ENCODE measurements around the gene SAT2. TPM values are rescaled to one million over a fixed set of nuclear protein-coding genes. Genes with fewer than 3 reads are reported as not detected.

Gene SAT2
- total and polyA plus RNA-seq, 2 of the 13 experiments (the other 11 are each of a cell fraction or from before 2014, with no cell fraction given) = 37.6 to 93.7 TPM

DNA sequence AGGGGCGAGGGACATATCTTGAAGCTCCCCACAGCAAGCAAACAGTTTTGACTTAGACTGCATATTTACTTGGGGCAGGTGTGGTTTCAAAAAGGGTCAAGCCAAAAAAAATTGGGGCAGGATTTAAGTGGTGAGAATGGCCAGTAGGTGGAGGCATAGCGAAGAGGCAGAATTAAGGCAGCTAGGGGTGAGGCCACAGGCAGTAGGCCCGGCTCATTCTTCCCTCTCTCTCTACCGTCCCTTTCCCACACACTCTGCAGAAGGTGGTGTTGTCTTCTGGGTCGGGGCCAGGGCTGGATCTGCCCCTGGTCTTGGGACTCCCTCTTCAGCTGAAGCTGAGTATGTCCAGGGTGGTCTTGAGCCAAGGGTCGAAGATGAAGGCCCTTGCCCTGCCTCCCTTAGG is 4.9 kb upstream of the SAT2 start (continued):
- TF ChIP-seq, protein P1, sequence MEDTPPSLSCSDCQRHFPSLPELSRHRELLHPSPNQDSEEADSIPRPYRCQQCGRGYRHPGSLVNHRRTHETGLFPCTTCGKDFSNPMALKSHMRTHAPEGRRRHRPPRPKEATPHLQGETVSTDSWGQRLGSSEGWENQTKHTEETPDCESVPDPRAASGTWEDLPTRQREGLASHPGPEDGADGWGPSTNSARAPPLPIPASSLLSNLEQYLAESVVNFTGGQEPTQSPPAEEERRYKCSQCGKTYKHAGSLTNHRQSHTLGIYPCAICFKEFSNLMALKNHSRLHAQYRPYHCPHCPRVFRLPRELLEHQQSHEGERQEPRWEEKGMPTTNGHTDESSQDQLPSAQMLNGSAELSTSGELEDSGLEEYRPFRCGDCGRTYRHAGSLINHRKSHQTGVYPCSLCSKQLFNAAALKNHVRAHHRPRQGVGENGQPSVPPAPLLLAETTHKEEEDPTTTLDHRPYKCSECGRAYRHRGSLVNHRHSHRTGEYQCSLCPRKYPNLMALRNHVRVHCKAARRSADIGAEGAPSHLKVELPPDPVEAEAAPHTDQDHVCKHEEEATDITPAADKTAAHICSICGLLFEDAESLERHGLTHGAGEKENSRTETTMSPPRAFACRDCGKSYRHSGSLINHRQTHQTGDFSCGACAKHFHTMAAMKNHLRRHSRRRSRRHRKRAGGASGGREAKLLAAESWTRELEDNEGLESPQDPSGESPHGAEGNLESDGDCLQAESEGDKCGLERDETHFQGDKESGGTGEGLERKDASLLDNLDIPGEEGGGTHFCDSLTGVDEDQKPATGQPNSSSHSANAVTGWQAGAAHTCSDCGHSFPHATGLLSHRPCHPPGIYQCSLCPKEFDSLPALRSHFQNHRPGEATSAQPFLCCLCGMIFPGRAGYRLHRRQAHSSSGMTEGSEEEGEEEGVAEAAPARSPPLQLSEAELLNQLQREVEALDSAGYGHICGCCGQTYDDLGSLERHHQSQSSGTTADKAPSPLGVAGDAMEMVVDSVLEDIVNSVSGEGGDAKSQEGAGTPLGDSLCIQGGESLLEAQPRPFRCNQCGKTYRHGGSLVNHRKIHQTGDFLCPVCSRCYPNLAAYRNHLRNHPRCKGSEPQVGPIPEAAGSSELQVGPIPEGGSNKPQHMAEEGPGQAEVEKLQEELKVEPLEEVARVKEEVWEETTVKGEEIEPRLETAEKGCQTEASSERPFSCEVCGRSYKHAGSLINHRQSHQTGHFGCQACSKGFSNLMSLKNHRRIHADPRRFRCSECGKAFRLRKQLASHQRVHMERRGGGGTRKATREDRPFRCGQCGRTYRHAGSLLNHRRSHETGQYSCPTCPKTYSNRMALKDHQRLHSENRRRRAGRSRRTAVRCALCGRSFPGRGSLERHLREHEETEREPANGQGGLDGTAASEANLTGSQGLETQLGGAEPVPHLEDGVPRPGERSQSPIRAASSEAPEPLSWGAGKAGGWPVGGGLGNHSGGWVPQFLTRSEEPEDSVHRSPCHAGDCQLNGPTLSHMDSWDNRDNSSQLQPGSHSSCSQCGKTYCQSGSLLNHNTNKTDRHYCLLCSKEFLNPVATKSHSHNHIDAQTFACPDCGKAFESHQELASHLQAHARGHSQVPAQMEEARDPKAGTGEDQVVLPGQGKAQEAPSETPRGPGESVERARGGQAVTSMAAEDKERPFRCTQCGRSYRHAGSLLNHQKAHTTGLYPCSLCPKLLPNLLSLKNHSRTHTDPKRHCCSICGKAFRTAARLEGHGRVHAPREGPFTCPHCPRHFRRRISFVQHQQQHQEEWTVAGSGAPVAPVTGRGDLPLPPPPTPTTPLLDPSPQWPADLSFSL (CRISPR knock-in tag; IDR thresholded peaks at IDR 0.05) = no peak
- peak; percentile 45; the same call in 1 of the 2 replicates for TF ChIP-seq ZNF607 (CRISPR knock-in tag; IDR thresholded peaks at IDR 0.05; ENCODE audit: borderline replicate concordance)
- TF ChIP-seq, protein P2, sequence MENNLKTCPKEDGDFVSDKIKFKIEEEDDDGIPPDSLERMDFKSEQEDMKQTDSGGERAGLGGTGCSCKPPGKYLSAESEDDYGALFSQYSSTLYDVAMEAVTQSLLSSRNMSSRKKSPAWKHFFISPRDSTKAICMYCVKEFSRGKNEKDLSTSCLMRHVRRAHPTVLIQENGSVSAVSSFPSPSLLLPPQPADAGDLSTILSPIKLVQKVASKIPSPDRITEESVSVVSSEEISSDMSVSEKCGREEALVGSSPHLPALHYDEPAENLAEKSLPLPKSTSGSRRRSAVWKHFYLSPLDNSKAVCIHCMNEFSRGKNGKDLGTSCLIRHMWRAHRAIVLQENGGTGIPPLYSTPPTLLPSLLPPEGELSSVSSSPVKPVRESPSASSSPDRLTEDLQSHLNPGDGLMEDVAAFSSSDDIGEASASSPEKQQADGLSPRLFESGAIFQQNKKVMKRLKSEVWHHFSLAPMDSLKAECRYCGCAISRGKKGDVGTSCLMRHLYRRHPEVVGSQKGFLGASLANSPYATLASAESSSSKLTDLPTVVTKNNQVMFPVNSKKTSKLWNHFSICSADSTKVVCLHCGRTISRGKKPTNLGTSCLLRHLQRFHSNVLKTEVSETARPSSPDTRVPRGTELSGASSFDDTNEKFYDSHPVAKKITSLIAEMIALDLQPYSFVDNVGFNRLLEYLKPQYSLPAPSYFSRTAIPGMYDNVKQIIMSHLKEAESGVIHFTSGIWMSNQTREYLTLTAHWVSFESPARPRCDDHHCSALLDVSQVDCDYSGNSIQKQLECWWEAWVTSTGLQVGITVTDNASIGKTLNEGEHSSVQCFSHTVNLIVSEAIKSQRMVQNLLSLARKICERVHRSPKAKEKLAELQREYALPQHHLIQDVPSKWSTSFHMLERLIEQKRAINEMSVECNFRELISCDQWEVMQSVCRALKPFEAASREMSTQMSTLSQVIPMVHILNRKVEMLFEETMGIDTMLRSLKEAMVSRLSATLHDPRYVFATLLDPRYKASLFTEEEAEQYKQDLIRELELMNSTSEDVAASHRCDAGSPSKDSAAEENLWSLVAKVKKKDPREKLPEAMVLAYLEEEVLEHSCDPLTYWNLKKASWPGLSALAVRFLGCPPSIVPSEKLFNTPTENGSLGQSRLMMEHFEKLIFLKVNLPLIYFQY (CRISPR knock-in tag; IDR thresholded peaks at IDR 0.05; ENCODE audit: borderline replicate concordance) = no peak
- TF ChIP-seq, protein P3, sequence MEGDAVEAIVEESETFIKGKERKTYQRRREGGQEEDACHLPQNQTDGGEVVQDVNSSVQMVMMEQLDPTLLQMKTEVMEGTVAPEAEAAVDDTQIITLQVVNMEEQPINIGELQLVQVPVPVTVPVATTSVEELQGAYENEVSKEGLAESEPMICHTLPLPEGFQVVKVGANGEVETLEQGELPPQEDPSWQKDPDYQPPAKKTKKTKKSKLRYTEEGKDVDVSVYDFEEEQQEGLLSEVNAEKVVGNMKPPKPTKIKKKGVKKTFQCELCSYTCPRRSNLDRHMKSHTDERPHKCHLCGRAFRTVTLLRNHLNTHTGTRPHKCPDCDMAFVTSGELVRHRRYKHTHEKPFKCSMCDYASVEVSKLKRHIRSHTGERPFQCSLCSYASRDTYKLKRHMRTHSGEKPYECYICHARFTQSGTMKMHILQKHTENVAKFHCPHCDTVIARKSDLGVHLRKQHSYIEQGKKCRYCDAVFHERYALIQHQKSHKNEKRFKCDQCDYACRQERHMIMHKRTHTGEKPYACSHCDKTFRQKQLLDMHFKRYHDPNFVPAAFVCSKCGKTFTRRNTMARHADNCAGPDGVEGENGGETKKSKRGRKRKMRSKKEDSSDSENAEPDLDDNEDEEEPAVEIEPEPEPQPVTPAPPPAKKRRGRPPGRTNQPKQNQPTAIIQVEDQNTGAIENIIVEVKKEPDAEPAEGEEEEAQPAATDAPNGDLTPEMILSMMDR (CRISPR knock-in tag; IDR thresholded peaks at IDR 0.05) = peak; percentile 55
- TF ChIP-seq NFYC (CRISPR knock-in tag; IDR thresholded peaks at IDR 0.05) = peak; percentile 5; the same call in 1 of the 2 replicates
- TF ChIP-seq ZNF337 (CRISPR knock-in tag; IDR thresholded peaks at IDR 0.05; ENCODE audit: borderline replicate concordance, low read depth) = no peak
- no peak for TF ChIP-seq ZNF776 (CRISPR knock-in tag; IDR thresholded peaks at IDR 0.05)
- no peak for TF ChIP-seq ONECUT2 (CRISPR knock-in tag; IDR thresholded peaks at IDR 0.05)
- TF ChIP-seq, protein P4, sequence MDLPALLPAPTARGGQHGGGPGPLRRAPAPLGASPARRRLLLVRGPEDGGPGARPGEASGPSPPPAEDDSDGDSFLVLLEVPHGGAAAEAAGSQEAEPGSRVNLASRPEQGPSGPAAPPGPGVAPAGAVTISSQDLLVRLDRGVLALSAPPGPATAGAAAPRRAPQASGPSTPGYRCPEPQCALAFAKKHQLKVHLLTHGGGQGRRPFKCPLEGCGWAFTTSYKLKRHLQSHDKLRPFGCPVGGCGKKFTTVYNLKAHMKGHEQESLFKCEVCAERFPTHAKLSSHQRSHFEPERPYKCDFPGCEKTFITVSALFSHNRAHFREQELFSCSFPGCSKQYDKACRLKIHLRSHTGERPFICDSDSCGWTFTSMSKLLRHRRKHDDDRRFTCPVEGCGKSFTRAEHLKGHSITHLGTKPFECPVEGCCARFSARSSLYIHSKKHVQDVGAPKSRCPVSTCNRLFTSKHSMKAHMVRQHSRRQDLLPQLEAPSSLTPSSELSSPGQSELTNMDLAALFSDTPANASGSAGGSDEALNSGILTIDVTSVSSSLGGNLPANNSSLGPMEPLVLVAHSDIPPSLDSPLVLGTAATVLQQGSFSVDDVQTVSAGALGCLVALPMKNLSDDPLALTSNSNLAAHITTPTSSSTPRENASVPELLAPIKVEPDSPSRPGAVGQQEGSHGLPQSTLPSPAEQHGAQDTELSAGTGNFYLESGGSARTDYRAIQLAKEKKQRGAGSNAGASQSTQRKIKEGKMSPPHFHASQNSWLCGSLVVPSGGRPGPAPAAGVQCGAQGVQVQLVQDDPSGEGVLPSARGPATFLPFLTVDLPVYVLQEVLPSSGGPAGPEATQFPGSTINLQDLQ (CRISPR knock-in tag; IDR thresholded peaks at IDR 0.05) = no peak
- TF ChIP-seq ZSCAN12 (CRISPR knock-in tag; IDR thresholded peaks at IDR 0.05) = no peak
- TF ChIP-seq, protein P5, sequence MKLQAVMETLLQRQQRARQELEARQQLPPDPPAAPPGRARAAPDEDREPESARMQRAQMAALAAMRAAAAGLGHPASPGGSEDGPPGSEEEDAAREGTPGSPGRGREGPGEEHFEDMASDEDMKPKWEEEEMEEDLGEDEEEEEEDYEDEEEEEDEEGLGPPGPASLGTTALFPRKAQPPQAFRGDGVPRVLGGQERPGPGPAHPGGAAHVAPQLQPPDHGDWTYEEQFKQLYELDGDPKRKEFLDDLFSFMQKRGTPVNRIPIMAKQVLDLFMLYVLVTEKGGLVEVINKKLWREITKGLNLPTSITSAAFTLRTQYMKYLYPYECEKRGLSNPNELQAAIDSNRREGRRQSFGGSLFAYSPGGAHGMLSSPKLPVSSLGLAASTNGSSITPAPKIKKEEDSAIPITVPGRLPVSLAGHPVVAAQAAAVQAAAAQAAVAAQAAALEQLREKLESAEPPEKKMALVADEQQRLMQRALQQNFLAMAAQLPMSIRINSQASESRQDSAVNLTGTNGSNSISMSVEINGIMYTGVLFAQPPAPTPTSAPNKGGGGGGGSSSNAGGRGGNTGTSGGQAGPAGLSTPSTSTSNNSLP (IDR thresholded peaks at IDR 0.05; ENCODE audit: low read depth, low read length) = no peak

All from HepG2 (cell line).